GM12878 (cell line): ENCODE results near the gene TMUB1.

Experiments
- CEBPB ChIP-seq, 2 experiments: fragments of 150-350 bp in 1 of 2; IDR thresholded peaks; 2 replicates each; pipeline ENCODE4 v1.6.1; 2012 to 2014; ENCODE audit warnings: low read depth in 2 of 2, low read length in 2 of 2, borderline replicate concordance in 1 of 2, inconsistent platforms in 1 of 2
- CHD2 ChIP-seq: IDR thresholded peaks from 2 replicates; pipeline ENCODE4 v1.6.1; 2011; ENCODE audit warnings: low read depth, low read length, improper control_type of control experiment, borderline replicate concordance
- HDAC6 ChIP-seq: fragments of 200-600 bp; sonication (generic); IDR thresholded peaks from one replicate; pipeline ENCODE4 v1.8.0; 2017; ENCODE audit warnings: antibody characterized with exemption; ENCODE audit not compliant: unreplicated experiment
- JUND ChIP-seq: IDR thresholded peaks from 2 replicates; pipeline ENCODE4 v1.6.1; 2012; ENCODE audit warnings: low read depth, mild to moderate bottlenecking, low read length, improper control_type of control experiment, moderate library complexity
- NR2C2 ChIP-seq: IDR thresholded peaks from 2 replicates; pipeline ENCODE4 v1.6.1; 2011; ENCODE audit warnings: borderline replicate concordance, low read depth; ENCODE audit not compliant: control insufficient read depth, insufficient read length
- RAD21 ChIP-seq: IDR thresholded peaks from 2 replicates; pipeline ENCODE4 v1.6.1; 2011; ENCODE audit warnings: mild to moderate bottlenecking, low read depth, low read length, moderate library complexity; ENCODE audit not compliant: insufficient read depth
- TF ChIP-seq, protein P1 (sequence below), 3 experiments: IDR thresholded peaks in 2 of 3; conservative IDR thresholded peaks in 1 of 3; 2 replicates each; pipeline ENCODE4 v1.5.1; 2011; ENCODE audit warnings: low read depth in 3 of 3, low read length in 3 of 3, mild to moderate bottlenecking in 3 of 3, control low read depth in 2 of 3, moderate library complexity in 2 of 3, inconsistent platforms in 1 of 3, mixed read lengths in 1 of 3; ENCODE audit not compliant: control insufficient read depth in 2 of 3, insufficient read depth in 1 of 3; ENCODE audit errors: extremely low read depth in 1 of 3
- TF ChIP-seq, protein P2 (sequence below): IDR thresholded peaks from 2 replicates; pipeline ENCODE4 v1.6.1; 2012; ENCODE audit warnings: mild to moderate bottlenecking, low read depth, low read length

DNA sequence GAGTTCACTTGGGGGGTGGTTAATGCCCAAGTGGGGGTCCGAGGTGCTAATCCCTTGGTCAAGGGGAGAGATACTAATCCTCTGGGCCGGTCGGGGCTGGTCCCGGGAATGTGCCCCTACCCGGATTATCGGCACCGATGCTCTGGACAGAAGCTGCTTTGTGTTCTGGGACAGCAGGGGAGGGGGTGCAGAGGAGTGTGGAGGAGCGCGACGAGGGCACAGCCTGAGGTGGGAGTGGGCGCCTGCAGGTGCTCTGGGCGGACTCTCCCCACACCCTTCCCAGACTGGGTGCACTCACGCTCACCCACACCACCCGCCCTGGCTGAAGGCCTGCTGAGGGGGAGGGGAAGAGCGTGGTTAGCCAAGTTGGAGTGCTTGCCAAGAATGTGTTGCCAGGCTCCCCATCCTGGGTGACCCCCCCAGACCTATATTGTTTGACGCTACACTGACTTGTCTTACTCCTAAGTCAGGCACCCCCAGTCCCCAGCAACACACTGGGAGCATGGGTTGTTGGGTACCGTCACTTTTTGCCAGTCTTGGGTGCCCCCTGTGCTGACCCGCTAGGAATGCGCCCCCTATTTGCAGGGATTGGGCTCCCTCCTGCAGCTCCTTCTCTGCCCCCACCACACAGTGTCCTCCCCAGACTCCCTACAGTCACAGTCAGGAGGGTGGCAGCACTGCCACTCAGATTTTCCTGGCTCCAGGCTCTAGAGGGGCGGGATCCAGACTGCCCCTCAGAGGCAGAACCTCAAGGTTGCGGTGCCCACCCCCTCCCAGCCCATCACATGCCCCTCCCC lies 22.7 kb downstream of the TMUB1 start:
- TF ChIP-seq, protein P1, sequence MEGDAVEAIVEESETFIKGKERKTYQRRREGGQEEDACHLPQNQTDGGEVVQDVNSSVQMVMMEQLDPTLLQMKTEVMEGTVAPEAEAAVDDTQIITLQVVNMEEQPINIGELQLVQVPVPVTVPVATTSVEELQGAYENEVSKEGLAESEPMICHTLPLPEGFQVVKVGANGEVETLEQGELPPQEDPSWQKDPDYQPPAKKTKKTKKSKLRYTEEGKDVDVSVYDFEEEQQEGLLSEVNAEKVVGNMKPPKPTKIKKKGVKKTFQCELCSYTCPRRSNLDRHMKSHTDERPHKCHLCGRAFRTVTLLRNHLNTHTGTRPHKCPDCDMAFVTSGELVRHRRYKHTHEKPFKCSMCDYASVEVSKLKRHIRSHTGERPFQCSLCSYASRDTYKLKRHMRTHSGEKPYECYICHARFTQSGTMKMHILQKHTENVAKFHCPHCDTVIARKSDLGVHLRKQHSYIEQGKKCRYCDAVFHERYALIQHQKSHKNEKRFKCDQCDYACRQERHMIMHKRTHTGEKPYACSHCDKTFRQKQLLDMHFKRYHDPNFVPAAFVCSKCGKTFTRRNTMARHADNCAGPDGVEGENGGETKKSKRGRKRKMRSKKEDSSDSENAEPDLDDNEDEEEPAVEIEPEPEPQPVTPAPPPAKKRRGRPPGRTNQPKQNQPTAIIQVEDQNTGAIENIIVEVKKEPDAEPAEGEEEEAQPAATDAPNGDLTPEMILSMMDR (IDR thresholded peaks at IDR 0.05 in 2 of 3, conservative IDR thresholded peaks at IDR 0.05 in 1 of 3; ENCODE audit: control insufficient read depth in 2 of 3, extremely low read depth in 1 of 3, insufficient read depth in 1 of 3, low read depth in 3 of 3, low read length in 3 of 3): peak in 1 of 3 experiments; percentile 6; a peak in 1 of 6 replicates
- TF ChIP-seq RAD21: no peak
- peak; percentile 53; the same call in 1 of the 2 replicates for TF ChIP-seq CHD2
- no peak for TF ChIP-seq HDAC6
- TF ChIP-seq, protein P2, sequence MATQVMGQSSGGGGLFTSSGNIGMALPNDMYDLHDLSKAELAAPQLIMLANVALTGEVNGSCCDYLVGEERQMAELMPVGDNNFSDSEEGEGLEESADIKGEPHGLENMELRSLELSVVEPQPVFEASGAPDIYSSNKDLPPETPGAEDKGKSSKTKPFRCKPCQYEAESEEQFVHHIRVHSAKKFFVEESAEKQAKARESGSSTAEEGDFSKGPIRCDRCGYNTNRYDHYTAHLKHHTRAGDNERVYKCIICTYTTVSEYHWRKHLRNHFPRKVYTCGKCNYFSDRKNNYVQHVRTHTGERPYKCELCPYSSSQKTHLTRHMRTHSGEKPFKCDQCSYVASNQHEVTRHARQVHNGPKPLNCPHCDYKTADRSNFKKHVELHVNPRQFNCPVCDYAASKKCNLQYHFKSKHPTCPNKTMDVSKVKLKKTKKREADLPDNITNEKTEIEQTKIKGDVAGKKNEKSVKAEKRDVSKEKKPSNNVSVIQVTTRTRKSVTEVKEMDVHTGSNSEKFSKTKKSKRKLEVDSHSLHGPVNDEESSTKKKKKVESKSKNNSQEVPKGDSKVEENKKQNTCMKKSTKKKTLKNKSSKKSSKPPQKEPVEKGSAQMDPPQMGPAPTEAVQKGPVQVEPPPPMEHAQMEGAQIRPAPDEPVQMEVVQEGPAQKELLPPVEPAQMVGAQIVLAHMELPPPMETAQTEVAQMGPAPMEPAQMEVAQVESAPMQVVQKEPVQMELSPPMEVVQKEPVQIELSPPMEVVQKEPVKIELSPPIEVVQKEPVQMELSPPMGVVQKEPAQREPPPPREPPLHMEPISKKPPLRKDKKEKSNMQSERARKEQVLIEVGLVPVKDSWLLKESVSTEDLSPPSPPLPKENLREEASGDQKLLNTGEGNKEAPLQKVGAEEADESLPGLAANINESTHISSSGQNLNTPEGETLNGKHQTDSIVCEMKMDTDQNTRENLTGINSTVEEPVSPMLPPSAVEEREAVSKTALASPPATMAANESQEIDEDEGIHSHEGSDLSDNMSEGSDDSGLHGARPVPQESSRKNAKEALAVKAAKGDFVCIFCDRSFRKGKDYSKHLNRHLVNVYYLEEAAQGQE: no peak
- TF ChIP-seq JUND: no peak
- TF ChIP-seq CEBPB (IDR thresholded peaks at IDR 0.05; ENCODE audit: borderline replicate concordance in 1 of 2, low read depth in 2 of 2, low read length in 2 of 2): no peak
- TF ChIP-seq NR2C2: no peak
